Measurements from ENCODE around the gene OTOG. TPM values are rescaled to one million over a fixed set of nuclear protein-coding genes. Genes with fewer than 3 reads are reported as not detected.

The OTOG gene
- total RNA-seq, 1 experiment from 2014 or later = not detected

DNA sequence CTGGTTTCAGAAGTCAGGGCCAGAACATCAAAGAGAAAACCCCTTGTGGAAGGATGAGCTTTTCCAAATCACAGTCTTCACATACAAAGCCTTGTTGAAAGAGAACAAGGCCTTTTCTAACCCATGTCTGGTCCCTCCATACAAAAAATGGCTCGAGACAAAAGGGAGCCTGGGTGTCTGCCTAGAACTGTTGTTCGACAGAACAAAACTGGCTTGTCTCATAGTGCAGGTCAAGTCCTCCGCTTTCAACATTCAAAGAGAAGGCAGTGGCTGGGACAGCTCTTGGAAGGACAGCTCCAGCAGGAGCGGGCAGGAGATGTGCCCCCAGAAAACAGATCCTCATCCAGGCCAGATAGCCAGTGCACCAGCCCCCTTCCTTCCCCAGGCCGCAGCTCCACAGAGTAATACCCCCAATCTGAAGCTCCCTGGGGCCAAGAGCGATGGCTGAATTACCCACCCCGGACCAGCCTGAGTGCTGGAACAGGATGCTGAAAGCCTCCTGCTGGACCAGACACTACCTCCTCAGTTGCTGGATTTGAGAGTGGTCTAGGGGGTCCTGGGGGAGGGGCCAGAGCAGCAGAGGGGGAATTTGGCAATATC is 30.4 kb upstream of the OTOG start:
- Histone ChIP-seq H3K9me3 (ENCODE audit: low read length) (no peaks in the 10 kb centered on the region), H3K79me2 (ENCODE audit: low read length) (no peaks in the 10 kb centered on the region), H3F3A (ENCODE audit: low read length, unreplicated experiment) (no peaks in the 10 kb centered on the region), H3K27ac (ENCODE audit: low read length) (no peak overlapping the region), H2AFZ (ENCODE audit: low read length) (no peak overlapping the region), H3K9me2 (replicated peaks; ENCODE audit: low read length) (no peaks in the 10 kb centered on the region), H3K4me2 (ENCODE audit: low read length) (no peak overlapping the region), H3K9ac (ENCODE audit: low read length) (no peak overlapping the region), H3K4me1 (ENCODE audit: insufficient read depth, low read length) (no peaks in the 10 kb centered on the region), H3K27me3 (ENCODE audit: low read length) (peaks cover 33% of the 10 kb centered on the region), H3K4me3 (ENCODE audit: low read length) (no peak overlapping the region), H3K36me3 (ENCODE audit: low read depth, low read length) (no peaks in the 10 kb centered on the region), H4K20me1 (ENCODE audit: low read length) (no peaks in the 10 kb centered on the region)
- ATAC-seq (no peak), DNase-seq (no peak)
- intact Hi-C loops (cut with micrococcal nuclease) = no loop called here
- BruUV-seq (replicated peaks) = no TSS peak
- ChIA-PET POLR2A (ENCODE audit: unreplicated experiment) (no interaction called here), CTCF (no interaction called here)
- TF ChIP-seq, protein P1, sequence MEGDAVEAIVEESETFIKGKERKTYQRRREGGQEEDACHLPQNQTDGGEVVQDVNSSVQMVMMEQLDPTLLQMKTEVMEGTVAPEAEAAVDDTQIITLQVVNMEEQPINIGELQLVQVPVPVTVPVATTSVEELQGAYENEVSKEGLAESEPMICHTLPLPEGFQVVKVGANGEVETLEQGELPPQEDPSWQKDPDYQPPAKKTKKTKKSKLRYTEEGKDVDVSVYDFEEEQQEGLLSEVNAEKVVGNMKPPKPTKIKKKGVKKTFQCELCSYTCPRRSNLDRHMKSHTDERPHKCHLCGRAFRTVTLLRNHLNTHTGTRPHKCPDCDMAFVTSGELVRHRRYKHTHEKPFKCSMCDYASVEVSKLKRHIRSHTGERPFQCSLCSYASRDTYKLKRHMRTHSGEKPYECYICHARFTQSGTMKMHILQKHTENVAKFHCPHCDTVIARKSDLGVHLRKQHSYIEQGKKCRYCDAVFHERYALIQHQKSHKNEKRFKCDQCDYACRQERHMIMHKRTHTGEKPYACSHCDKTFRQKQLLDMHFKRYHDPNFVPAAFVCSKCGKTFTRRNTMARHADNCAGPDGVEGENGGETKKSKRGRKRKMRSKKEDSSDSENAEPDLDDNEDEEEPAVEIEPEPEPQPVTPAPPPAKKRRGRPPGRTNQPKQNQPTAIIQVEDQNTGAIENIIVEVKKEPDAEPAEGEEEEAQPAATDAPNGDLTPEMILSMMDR (conservative IDR thresholded peaks at IDR 0.05; ENCODE audit: low read depth, low read length) = no peak
- TF ChIP-seq EZH2phosphoT487 (IDR thresholded peaks at IDR 0.05; ENCODE audit: borderline replicate concordance, low read length) (no peak), EZH2 (IDR thresholded peaks at IDR 0.05; ENCODE audit: low read length, unreplicated experiment) (no peak)

GRCh38 chr11:17517186-17517585 is 29.9 kb upstream of the OTOG start:
- TF ChIP-seq EZH2phosphoT487 (IDR thresholded peaks at IDR 0.05; ENCODE audit: borderline replicate concordance, low read length) (no peak), EZH2 (IDR thresholded peaks at IDR 0.05; ENCODE audit: low read length, unreplicated experiment) (no peak)
- TF ChIP-seq, protein P1 (conservative IDR thresholded peaks at IDR 0.05; ENCODE audit: low read depth, low read length) = no peak
- Histone ChIP-seq H3F3A (ENCODE audit: low read length, unreplicated experiment) (no peaks in the 10 kb centered on the region), H3K9me3 (ENCODE audit: low read length) (no peaks in the 10 kb centered on the region), H3K79me2 (ENCODE audit: low read length) (no peaks in the 10 kb centered on the region), H4K20me1 (ENCODE audit: low read length) (no peaks in the 10 kb centered on the region), H3K4me2 (ENCODE audit: low read length) (no peak overlapping the region), H3K9ac (ENCODE audit: low read length) (no peak overlapping the region), H3K27me3 (ENCODE audit: low read length) (peaks cover 32% of the 10 kb centered on the region), H3K36me3 (ENCODE audit: low read depth, low read length) (no peaks in the 10 kb centered on the region), H3K9me2 (replicated peaks; ENCODE audit: low read length) (no peaks in the 10 kb centered on the region), H2AFZ (ENCODE audit: low read length) (no peak overlapping the region), H3K27ac (ENCODE audit: low read length) (no peak overlapping the region), H3K4me3 (ENCODE audit: low read length) (no peak overlapping the region), H3K4me1 (ENCODE audit: insufficient read depth, low read length) (no peaks in the 10 kb centered on the region)
- no peak for ATAC-seq
- ChIA-PET POLR2A (ENCODE audit: unreplicated experiment) (no interaction called here), CTCF (no interaction called here)
- BruUV-seq (replicated peaks) = no TSS peak
- intact Hi-C loops (cut with micrococcal nuclease) = no loop called here
- DNase-seq = no peak

DNA sequence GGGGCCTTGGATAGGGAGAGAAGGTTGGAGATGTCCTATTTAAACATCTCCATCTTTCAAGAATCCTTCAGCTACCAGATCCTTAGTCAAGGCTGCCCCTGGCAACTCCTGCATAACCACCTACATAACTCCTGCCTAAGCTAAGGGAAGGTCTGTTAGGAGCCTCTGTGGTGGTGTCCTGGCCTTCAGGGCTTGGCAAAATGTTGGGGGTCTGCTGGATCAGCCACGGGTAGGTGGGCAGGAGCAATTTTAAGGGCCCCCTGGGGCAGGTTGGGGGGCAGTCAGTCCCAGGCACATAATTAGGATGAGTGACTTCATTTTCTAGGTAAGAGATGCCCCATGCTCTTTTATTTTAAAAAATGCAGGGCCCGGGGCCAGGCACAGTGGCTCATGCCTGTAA is 28.7 kb upstream of the OTOG start:
- no peak overlapping the region for H3K9ac ChIP-seq (ENCODE audit: low read length)
- ChIA-PET CTCF (no interaction called here), POLR2A (ENCODE audit: unreplicated experiment) (no interaction called here)
- H2AFZ ChIP-seq (ENCODE audit: low read length) = no peak overlapping the region
- no peaks in the 10 kb centered on the region for H4K20me1 ChIP-seq (ENCODE audit: low read length)
- H3K27me3 ChIP-seq (ENCODE audit: low read length) = peaks cover 28% of the 10 kb centered on the region
- no peaks in the 10 kb centered on the region for H3K9me2 ChIP-seq (replicated peaks; ENCODE audit: low read length)
- no peaks in the 10 kb centered on the region for H3K4me1 ChIP-seq (ENCODE audit: insufficient read depth, low read length)
- intact Hi-C loops (cut with micrococcal nuclease) = no loop called here
- TF ChIP-seq EZH2phosphoT487 (IDR thresholded peaks at IDR 0.05; ENCODE audit: borderline replicate concordance, low read length) (no peak), EZH2 (IDR thresholded peaks at IDR 0.05; ENCODE audit: low read length, unreplicated experiment) (no peak)
- TF ChIP-seq, protein P1 (conservative IDR thresholded peaks at IDR 0.05; ENCODE audit: low read depth, low read length) = no peak
- H3K36me3 ChIP-seq (ENCODE audit: low read depth, low read length) = no peaks in the 10 kb centered on the region
- ATAC-seq (no peak), DNase-seq (no peak)
- no peak overlapping the region for H3K4me3 ChIP-seq (ENCODE audit: low read length)
- no peak overlapping the region for H3K27ac ChIP-seq (ENCODE audit: low read length)
- no peaks in the 10 kb centered on the region for H3K79me2 ChIP-seq (ENCODE audit: low read length)
- H3K9me3 ChIP-seq (ENCODE audit: low read length) = no peaks in the 10 kb centered on the region
- no peak overlapping the region for H3K4me2 ChIP-seq (ENCODE audit: low read length)
- H3F3A ChIP-seq (ENCODE audit: low read length, unreplicated experiment) = no peaks in the 10 kb centered on the region
- no TSS peak for BruUV-seq (replicated peaks)
